Measurements from ENCODE around the gene TRIM38.

DNA sequence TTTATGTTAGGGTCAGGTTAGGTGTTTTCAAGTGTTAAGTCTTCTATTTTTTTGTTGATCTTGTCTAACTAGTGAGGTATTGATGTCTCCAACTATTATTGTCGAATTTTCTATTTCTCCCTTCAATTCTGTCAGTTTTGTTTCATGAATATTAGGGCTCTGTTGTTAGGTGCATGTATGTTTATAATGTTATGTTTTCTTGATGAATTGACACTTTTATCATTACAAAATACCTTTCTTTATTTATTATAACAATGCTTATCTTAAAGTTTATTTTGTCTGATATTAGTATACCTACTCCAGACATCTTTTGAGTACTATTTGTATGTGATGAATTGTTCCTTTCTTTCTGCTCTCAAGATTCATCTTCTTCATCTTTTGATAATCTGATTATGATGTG, 12.9 kb upstream of the TRIM38 start:
- TF ChIP-seq, protein P1, sequence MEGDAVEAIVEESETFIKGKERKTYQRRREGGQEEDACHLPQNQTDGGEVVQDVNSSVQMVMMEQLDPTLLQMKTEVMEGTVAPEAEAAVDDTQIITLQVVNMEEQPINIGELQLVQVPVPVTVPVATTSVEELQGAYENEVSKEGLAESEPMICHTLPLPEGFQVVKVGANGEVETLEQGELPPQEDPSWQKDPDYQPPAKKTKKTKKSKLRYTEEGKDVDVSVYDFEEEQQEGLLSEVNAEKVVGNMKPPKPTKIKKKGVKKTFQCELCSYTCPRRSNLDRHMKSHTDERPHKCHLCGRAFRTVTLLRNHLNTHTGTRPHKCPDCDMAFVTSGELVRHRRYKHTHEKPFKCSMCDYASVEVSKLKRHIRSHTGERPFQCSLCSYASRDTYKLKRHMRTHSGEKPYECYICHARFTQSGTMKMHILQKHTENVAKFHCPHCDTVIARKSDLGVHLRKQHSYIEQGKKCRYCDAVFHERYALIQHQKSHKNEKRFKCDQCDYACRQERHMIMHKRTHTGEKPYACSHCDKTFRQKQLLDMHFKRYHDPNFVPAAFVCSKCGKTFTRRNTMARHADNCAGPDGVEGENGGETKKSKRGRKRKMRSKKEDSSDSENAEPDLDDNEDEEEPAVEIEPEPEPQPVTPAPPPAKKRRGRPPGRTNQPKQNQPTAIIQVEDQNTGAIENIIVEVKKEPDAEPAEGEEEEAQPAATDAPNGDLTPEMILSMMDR (IDR thresholded peaks at IDR 0.05), result no peak
- no peak for TF ChIP-seq POLR2A (IDR thresholded peaks at IDR 0.05)

Measured in body of pancreas (tissue), 4 donors.